GM19238 (cell line): ENCODE data around the gene GNB1L.

Source experiments
- DNase-seq: peaks from one replicate; pipeline ENCODE4 v3.0.0; 2011; ENCODE audit warnings: low spot score; ENCODE audit not compliant: insufficient read length

GNB1L gene

GRCh38 chr22:19810381-19811201 lies 44.1 kb downstream of the GNB1L start:
- DNase-seq: no peak

GRCh38 chr22:19809741-19810140 lies 44.9 kb downstream of the GNB1L start:
- DNase-seq: no peak

GRCh38 chr22:19808873-19809478 lies 45.7 kb downstream of the GNB1L start:
- DNase-seq: no peak

- DNase-seq: no peak
These were observed 46.5 kb downstream of the GNB1L start for GRCh38 chr22:19807914-19808872.

GRCh38 chr22:19807161-19807913 lies 47.3 kb downstream of the GNB1L start:
- DNase-seq: no peak

GRCh38 chr22:19806213-19807160 lies 48.2 kb downstream of the GNB1L start:
- DNase-seq: no peak

GRCh38 chr22:19805821-19806212 lies 48.9 kb downstream of the GNB1L start:
- DNase-seq: no peak

- DNase-seq: no peak
These were observed 50.9 kb downstream of the GNB1L start for GRCh38 chr22:19803736-19804267.

GRCh38 chr22:19802894-19803735 lies 51.6 kb downstream of the GNB1L start:
- DNase-seq: no peak

- no peak for DNase-seq
These were observed 52.4 kb downstream of the GNB1L start for GRCh38 chr22:19802001-19802893.

GRCh38 chr22:19801340-19802000 lies 53.2 kb downstream of the GNB1L start:
- DNase-seq: no peak

- no peak for DNase-seq
These were observed 53.9 kb downstream of the GNB1L start for GRCh38 chr22:19800761-19801244.

- no peak for DNase-seq
These were observed 54.4 kb downstream of the GNB1L start for GRCh38 chr22:19800306-19800705.

- no peak for DNase-seq
These were observed 55.1 kb downstream of the GNB1L start for GRCh38 chr22:19799322-19800190.

- no peak for DNase-seq
These were observed 55.8 kb downstream of the GNB1L start for GRCh38 chr22:19798891-19799293.

- no peak for DNase-seq
These were observed 56.5 kb downstream of the GNB1L start for GRCh38 chr22:19798003-19798665.
